GOT3 (cell line): ENCODE measurements around the gene PLAAT4.
"Not testable (repeated sequence)": the region's sequence is repeated elsewhere in the genome, so short reads cannot be mapped to it uniquely, and the experiment has no call there.

Source experiments
- DNase-seq: peaks from one replicate; lab custom pipeline; 2025; ENCODE audit warnings: mixed read lengths; lab: John Stamatoyannopoulos, UW

The PLAAT4 gene

GRCh38 chr11:63511048-63511748, 25.4 kb upstream of the PLAAT4 start:
- no peak for DNase-seq

GRCh38 chr11:63512816-63513215, 23.8 kb upstream of the PLAAT4 start:
- no peak for DNase-seq

GRCh38 chr11:63516109-63516508, 20.5 kb upstream of the PLAAT4 start:
- no peak for DNase-seq

GRCh38 chr11:63517156-63517555, 19.5 kb upstream of the PLAAT4 start:
- DNase-seq: no peak

- no peak for DNase-seq
Measured at GRCh38 chr11:63518548-63518947, 18.1 kb upstream of the PLAAT4 start.

GRCh38 chr11:63520606-63521170, 15.9 kb upstream of the PLAAT4 start:
- no peak for DNase-seq

GRCh38 chr11:63521896-63522295, 14.7 kb upstream of the PLAAT4 start:
- no peak for DNase-seq

GRCh38 chr11:63523151-63523550, 13.5 kb upstream of the PLAAT4 start:
- no peak for DNase-seq

GRCh38 chr11:63527667-63528066, 8.9 kb upstream of the PLAAT4 start:
- DNase-seq: no peak

GRCh38 chr11:63528156-63528555, 8.5 kb upstream of the PLAAT4 start:
- not testable (repeated sequence) for DNase-seq

- DNase-seq: not testable (repeated sequence)
Measured at GRCh38 chr11:63528729-63529278, 7.8 kb upstream of the PLAAT4 start.

- DNase-seq: not testable (repeated sequence)
Measured at GRCh38 chr11:63529373-63529772, 7.2 kb upstream of the PLAAT4 start.

GRCh38 chr11:63530021-63530420, 6.6 kb upstream of the PLAAT4 start:
- no peak for DNase-seq

GRCh38 chr11:63531074-63531792, 5.4 kb upstream of the PLAAT4 start:
- DNase-seq: not testable (repeated sequence)

- no peak for DNase-seq
Measured at GRCh38 chr11:63532117-63532516, 4.5 kb upstream of the PLAAT4 start.

GRCh38 chr11:63532799-63533475, 3.7 kb upstream of the PLAAT4 start:
- DNase-seq: no peak

GRCh38 chr11:63534076-63534475, 2.5 kb upstream of the PLAAT4 start:
- DNase-seq: no peak

GRCh38 chr11:63534895-63535461, 1.6 kb upstream of the PLAAT4 start:
- DNase-seq: no peak

- DNase-seq: no peak
Measured at GRCh38 chr11:63535734-63536133, 874 bp upstream of the PLAAT4 start.

- no peak for DNase-seq
Measured at GRCh38 chr11:63537293-63538101, 889 bp downstream of the PLAAT4 start.

- DNase-seq: not testable (repeated sequence)
Measured at GRCh38 chr11:63542506-63542905, 5.9 kb downstream of the PLAAT4 start.
